Measurements from ENCODE around the gene PIP4K2C.
"Not testable (repeated sequence)": the region's sequence is repeated elsewhere in the genome, so short reads cannot be mapped to it uniquely, and the experiment has no call there.

The PIP4K2C gene

DNA sequence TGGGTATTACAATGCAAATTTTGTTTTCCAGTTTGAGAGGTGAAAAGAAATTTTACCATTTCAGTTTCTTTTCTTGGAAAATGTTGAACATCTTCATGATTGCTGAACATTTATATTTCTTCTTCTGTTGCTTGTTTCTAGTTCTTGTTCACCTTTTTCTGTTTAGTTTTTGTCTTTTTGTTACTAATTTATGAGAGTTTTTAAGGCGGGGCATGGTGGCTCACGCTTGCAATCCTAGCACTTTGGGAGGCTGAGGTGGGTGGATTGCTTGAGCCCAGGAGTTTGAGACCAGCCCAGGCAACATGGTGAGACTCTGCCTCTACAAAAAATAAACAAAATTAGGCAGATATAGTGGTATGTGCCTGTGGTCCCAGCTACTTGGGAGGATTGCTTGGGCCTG is 30.5 kb upstream of the PIP4K2C start:
- no peak for DNase-seq

DNA sequence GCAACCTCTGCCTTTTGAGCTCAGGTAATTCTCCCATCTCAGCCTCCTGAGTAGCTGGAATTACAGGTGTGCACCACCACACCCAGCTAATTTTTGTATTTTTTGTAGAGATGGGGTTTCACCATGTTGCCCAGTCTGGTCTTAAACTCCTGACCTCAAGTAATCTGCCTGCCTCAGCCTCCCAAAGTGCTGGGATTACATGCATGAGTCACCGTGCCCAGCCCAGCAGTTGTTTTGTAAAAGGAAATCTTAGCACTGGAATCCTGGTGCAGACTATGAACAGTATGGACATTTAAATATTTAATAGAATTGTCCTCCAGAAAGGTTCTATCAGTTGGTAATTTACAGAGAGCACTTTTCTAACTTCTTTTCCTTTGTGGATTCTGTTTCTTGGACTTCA is 29.9 kb upstream of the PIP4K2C start:
- DNase-seq: not testable (repeated sequence)

DNA sequence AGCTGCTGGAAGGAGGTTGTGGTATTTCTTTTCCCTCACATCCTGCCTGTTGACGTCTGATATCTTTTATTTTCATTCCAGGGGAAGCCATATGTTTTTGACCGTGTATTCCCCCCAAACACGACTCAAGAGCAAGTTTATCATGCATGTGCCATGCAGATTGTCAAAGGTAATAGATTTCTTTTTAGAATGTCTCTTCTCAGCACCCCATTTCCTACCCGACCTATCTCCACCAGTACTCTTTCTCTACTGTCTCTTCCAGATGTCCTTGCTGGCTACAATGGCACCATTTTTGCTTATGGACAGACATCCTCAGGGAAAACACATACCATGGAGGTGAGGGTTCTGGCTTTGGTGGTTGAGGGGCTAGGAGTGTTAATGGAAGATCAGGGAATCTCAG is 27.6 kb upstream of the PIP4K2C start:
- DNase-seq: no peak

DNA sequence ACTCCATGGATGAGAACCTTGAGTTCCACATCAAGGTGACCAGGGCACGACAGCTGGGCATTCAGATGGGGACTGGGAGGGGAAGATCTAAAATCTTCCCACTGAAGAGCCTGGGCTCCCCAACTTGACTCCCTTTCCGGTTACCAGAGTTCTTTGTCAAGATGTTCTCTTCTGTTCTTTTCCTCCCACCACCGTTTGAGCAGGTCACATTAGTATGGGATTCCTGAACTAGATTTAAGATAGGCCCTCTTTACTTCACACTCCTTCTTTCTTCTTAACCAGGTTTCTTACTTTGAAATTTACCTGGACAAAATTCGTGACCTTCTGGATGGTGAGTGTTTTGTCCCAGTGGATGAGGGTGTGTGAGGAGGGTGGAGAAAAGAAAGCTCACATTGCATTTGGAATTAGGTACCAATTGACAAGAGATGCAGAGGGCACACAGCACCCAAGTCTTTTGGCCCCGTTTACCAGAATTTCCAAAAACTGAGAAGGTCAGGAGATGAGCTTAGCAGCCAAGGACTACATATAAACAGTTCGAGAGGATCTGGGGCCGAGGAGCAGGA is 26.7 kb upstream of the PIP4K2C start:
- no peak for DNase-seq

DNA sequence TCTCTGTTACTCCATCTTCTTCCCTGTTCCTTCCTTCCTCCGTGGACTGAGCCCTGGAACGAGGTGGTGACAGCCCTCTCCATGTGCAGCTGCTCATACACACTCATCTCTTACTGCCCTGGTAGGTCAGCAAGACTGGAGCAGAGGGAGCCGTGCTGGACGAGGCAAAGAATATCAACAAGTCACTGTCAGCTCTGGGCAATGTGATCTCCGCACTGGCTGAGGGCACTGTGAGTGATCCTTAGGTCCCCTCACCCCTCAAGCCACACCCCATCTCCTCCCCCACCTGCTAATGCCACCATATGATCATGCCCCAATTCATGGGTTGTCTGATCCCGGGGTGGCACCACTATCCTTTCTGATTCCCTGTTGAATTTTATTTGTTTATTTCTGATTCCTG is 22.2 kb upstream of the PIP4K2C start:
- DNase-seq: no peak

DNA sequence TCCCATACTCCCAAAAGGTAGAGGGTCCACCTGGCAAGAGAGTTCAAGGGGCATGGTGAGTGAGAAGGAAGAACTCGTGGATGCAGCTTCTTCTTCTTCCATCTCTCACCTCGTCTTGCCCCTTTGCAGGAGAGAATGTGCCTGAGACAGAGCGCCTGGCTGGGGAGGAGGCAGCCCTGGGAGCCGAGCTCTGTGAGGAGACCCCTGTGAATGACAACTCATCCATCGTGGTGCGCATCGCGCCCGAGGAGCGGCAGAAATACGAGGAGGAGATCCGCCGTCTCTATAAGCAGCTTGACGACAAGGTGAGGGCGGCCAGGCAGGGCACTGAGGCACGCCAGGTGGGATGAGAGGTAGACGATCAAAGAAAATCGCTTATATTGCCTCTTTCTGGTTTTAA is 21.1 kb upstream of the PIP4K2C start:
- no peak for DNase-seq

DNA sequence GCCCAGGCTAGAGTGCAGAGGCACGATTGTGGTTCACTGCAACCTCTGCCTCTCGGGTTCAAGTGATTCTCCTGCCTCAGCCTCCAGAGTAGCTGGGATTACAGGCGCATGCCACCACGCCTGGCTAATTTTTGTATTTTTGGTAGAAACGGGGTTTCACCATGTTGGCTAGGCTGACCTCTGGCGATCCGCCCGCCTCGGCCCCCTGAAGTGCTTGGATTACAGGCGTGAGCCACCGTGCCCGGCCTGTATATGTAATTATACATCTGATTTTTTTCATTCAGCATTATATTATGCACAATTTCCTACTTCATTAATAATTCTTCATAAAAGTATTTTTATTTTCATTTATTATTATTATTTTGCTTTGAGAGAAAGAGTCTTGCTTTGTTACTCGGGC is 20.6 kb upstream of the PIP4K2C start:
- DNase-seq: not testable (repeated sequence)

DNA sequence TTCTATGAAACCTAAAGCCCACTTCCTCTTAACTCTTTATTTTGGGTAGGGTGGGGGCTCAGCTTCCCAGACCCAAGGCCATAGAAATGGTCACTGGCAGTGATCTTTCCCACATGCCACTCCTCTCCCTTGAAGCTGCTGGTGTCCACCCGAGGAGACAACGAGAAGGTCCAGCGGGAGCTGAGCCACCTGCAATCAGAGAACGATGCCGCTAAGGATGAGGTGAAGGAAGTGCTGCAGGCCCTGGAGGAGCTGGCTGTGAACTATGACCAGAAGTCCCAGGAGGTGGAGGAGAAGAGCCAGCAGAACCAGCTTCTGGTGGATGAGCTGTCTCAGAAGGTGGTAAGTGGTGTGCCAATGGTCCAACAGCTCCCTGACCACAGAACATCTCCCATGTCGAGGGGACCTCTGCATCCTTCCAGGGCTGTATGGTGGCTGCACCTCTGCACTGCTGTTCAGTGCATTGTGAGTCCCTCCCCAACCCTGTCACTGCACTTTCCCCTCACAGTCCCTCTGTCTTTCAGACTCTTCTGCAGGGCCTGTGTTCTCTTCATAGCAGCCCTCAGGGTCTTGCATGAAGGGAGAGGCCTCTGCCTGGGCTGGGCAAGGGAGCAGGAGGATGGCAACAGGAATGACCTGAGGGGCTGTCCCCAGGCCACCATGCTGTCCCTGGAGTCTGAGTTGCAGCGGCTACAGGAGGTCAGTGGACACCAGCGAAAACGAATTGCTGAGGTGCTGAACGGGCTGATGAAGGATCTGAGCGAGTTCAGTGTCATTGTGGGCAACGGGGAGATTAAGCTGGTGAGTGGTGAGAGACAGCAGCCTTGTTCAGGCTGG is 18.8 kb upstream of the PIP4K2C start:
- no peak for DNase-seq

DNA sequence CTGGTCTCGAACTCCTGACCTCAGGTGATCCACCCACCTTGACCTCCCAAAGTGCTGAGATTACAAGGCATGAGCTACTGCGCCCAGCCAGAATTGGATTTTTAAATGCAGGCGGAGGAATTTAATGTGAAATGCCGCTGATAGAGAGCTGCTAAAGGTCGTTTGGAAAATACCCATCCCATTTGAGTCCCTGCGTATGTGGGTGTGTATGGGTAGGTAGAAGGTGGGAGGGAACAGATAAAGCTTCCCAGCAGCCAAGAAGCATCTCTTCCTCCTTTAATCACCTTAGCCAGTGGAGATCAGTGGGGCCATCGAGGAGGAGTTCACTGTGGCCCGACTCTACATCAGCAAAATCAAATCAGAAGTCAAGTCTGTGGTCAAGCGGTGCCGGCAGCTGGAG is 16.2 kb upstream of the PIP4K2C start:
- DNase-seq: no peak

DNA sequence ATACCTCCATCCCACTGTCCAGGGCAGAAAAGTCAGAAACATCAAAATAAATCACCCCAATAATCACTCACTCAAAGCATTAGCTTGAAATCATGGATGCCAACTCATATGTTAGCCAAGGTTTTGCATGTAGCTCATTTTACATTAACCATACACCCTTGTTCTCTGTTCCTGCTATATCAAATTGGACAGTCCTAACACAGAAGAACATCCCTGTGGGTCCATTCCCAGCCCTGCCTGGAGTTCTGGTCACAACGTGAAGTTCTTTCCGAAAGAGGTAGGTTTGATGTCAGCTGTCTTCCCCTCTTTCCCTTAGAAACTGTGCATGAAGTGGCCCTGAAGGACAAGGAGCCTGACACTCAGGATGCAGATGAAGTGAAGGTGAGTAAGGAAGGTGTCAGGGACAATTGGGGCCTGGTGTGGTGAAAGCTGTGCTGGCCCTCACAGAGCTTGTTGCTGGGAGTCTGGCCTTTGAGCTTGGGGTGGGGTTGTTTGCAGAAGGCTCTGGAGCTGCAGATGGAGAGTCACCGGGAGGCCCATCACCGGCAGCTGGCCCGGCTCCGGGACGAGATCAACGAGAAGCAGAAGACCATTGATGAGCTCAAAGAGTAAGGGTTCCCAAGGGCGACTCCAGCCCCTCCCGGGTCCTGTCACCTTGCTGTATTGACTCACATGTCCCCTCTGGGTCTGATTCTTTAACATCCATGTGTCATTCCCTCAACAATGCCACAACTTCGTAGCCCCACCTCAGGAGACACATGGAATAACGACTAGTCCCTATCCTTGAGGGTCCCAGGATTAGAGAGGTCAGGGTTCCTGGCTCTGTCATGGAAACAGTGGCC is 15.0 kb upstream of the PIP4K2C start:
- no peak for DNase-seq

DNA sequence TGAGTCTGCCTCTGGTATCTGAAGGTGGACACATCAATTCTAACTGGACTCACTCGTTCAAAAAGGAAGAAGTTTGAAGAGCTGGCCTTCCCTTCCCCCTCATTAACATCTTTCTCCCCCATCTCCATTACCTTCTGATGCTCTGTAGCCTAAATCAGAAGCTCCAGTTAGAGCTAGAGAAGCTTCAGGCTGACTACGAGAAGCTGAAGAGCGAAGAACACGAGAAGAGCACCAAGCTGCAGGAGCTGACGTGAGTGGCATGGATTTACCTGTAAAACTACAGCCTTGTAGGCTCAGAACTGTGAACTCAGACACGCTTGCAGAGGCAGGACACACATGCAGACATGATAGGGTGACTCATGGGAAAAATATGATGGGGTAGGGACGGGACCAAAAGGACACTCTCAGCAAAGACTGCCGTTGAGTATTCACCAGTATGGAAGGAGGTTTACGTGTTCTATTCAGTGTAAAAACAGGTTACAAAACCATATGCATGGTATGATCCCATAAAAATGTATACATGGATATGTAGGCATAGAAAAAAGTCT is 14.3 kb upstream of the PIP4K2C start:
- no peak for DNase-seq

DNA sequence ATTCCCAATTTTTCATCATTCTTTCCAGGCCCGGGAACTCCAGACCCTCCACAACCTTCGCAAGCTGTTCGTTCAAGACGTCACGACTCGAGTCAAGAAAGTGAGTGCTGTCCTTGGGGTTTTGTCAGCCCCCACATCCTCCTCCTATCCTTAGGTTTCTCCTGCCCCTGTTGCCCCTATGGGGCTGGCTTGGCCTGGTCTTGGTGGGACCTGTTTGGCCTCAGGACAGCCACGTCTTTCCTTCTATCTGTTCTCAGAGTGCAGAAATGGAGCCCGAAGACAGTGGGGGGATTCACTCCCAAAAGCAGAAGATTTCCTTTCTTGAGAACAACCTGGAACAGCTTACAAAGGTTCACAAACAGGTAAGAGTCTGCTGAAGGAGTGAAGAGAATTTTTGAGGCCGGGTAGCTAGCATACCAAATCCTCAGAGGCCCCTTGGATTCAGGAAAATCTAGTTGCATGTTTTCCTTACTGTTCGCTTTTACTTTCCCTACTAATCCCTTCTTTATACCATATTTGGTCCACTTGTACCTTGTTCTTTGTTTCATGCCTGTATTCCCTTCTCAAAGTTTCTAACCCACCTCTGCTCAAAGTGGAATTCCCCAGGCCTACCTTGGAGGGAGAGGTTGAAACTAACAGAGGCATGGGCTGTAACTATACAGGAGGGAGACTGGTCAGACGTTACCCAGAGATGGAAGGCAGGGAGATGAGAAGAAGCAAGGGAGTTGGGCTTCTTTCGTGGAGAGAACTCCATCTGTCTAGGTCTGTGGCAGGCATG is 12.8 kb upstream of the PIP4K2C start:
- DNase-seq: no peak

DNA sequence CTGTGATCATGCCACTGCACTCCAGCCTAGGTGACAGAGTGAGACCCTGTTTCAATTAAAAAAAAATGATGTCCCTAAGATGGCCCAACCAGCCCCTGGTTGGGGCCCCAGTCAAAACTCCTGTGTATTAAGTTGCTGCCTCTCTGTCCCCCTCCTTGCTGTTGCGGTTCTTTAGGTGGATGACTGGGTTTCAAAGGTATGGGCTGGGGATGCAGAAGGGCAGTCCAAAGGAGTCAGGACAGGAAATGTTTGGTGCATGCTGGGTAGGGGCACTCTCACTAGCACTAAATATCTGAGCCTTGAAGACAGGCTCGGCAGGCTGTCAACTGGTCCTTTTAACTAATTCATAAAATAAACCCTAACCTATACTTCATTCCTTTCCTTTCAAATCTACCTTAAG is 12.0 kb upstream of the PIP4K2C start:
- DNase-seq: no peak

DNA sequence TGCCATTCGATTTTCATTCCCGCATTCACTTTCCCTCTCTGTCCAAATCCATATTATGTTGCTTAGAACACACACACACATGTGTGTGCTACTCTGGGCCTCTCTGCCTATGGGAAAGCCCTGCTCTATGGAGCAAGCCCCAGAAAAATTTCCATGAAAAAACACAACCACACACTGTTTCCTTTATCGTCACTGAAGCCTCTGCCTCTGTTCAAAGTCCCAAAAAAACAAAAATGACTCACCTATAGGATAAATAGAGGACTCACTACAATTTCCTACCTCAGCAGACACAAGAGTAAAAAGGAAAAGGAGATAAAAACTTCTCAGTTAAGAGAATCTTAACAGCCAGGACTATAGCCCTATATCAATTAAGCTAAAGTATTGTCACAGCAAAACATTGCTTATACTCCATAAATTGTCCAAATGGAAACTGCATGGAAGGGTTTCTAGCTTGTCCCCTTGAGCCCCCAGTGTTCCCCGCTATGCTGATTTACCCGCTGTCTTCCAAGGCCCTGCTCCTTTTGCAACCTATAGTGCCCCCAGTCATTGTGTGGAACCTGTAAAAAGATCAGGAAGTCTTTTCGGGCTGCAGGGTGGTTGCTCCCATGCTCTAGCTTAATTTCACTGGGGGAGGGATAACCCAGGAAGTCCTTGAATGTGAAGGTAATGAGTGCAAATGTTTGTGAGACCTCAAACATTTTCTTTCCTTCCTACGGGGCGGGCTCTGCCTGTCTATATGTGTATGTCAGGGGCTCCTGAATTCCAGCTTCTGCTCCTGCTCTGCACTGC is 11.1 kb upstream of the PIP4K2C start:
- DNase-seq: no peak

DNA sequence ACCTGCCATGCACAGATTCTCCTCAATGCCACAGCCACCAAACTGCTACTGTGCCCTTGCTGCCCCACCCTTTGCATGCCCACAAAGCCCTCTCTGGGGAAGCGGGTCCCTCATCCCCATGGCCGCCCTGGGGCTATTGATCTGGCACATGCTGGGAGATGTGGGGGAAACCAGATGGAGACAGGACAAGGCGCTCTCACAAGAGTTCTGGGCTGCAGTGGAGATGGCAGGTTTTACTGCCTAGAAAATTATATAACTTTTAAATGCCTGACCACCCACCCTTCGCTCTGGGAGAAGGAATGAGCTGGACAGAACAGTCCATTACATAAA is 10.6 kb upstream of the PIP4K2C start:
- DNase-seq: no peak

DNA sequence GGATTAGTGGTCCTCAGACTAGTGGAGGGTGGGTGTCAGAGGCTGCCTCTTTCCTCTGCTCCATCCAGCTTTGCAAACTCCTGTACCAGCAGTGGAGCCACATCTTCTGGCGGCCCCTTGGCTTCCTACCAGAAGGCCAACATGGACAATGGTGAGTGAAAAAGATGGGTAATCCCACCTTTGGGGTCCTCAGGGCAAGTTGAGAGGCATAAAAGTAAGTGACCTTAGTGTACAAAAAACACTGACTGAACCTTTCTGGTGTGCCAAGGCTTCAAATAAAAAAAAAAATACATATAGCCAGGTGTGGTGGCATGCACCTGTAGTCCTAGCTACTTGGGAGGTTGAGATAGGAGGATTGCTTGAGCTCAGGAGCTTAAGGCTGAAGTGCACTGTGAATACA is 9.2 kb upstream of the PIP4K2C start:
- DNase-seq: no peak

DNA sequence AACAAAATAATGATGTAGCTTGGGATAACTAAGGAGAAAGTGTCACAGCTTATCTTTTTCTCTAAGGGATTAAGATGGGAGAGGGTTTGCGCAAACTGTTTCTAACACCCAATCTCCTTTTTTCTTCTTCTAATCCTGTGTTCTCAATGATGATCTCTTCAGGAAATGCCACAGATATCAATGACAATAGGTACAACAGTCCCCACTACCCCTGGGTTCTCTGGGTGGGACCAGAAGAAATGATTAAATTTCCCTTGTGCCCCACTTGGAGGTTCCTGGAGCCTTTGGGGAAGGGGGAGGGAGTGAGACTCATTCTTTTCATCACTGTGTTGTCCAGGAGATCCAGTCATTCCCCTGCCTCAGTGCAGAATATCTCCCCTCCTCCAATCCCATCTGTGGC is 8.6 kb upstream of the PIP4K2C start:
- no peak for DNase-seq

DNA sequence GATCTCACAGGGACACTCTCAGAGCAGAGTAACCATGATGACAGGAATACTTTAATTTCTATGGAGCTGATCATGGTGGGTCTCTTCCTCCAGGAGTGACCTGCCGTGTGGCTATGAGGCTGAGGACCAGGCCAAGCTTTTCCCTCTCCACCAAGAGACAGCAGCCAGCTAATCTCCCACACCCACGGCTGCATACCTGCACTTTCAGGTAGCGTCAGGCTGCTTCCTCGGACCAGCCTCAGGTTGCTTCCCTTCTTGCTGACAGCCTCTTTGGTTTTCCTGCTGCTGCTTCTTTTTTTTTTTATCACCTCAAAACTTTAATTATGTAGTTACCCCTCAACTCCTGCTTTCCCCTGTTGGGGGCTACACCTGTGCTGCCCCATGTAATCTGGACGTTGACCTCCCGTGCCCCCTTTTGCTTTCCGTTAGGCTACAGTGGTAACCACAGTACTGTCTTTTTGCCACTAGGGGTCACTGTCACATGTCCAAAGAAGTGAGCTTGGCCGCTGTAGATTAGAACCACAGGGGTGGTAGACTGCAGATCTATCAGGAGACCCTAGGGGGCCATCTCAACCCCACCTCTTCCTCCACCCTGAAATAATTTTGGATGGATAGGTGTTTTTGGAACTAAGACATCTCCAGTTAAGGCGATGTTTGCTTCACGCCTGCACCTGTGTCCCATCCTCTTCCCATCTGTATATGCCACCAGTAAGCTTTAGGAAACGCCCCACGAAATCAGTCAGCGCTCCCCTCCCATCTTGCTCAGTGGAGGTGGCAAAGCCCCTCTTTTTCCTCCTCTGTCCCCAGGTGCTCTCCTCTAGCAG is 7.8 kb upstream of the PIP4K2C start:
- DNase-seq: peak; percentile 68

DNA sequence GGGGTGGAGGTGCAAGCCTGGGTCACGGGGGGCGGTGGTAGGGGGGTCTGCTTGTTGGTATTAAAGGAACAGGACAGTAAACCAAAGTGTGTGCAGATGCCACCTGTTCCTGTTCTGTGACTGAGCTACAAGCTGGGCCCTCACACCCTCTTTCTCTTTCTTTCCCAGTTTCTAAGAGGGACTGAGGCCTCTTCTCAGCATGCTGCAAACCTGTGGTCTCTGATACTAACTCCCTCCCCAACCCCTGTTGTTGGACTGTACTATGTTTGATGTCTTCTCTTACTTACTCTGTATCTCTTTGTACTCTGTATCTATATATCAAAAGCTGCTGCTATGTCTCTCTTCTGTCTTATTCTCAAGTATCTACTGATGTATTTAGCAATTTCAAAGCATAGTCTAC is 6.9 kb upstream of the PIP4K2C start:
- no peak for DNase-seq

DNA sequence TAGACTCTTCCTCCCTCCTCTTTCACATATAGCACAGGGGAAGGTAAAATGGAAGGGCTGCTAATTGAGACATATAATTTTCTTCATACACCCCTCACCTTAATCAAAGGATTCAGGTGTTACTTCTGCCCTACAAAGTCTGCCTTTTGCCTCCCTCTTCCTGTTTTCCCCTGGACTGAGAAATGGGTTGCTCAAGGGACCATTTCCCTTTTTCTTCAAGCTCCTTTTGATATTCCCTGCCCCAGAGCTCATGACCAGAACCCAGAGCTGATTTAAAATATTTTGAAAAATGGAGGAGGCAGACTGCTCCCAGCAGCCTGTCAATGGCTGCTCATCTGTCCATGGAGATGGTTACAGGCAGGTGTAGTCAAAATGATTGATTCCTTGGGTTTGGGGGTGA is 6.3 kb upstream of the PIP4K2C start:
- no peak for DNase-seq

DNA sequence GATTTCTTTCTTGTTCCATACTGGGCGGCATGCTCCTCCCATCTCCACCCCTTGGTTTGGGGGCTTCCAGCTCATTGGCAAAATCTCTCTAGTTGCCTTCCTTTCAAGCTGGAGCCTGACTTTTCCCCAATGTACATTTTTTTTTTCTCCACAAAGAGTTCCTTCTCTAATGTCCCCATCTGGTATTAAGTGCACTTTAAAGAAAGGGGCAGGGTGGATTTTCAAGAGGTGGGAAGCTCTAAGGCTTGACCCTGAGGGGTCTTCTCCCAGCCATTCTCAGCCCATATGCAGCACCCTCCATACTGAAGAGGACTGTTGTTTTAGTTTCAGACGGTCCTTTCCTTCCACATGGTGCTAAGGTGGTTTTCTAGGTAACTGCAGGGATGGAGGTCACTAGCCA is 5.8 kb upstream of the PIP4K2C start:
- DNase-seq: no peak
